ENCODE results near the gene KIAA1217. TPM values are rescaled to one million over a fixed set of nuclear protein-coding genes. Genes with fewer than 3 reads are reported as not detected.

Gene KIAA1217
- polyA plus RNA-seq, 1 of the 3 experiments (the other 2 are of a cell fraction) = 7.2 TPM

GRCh38 chr10:24311888-24312287, 103.0 kb downstream of the KIAA1217 start:
- CTCF ChIA-PET = no interaction called here
- 85% methylated on average over 6 of the region's 6 CpGs for WGBS (ENCODE audit: low lambda C conversion rate)
- DNase-seq = no peak
- H4K20me1 ChIP-seq (ENCODE audit: insufficient read depth) = no peaks in the 10 kb centered on the region
- no peaks in the 10 kb centered on the region for H3K36me3 ChIP-seq (replicated peaks in 1 of 2; ENCODE audit: control insufficient read depth in 1 of 2, insufficient read depth in 2 of 2, low read length in 1 of 2)
- H2AFZ ChIP-seq (ENCODE audit: low read depth) = no peak overlapping the region
- POLR2A ChIA-PET = no interaction called here
- H3K9me3 ChIP-seq = no peaks in the 10 kb centered on the region
- no peaks in the 10 kb centered on the region for H3K9me2 ChIP-seq
- H3K4me3 ChIP-seq (ENCODE audit: low read depth in 2 of 2, low read length in 1 of 2) = no peak overlapping the region
- TF ChIP-seq ELF1 (IDR thresholded peaks at IDR 0.05) (no peak), NRF1 (IDR thresholded peaks at IDR 0.05; ENCODE audit: low read depth, low read length) (no peak), CHD2 (IDR thresholded peaks at IDR 0.05; ENCODE audit: low read length, partially characterized antibody) (no peak), SMC3 (IDR thresholded peaks at IDR 0.05; ENCODE audit: low read depth, low read length) (no peak), MAX (IDR thresholded peaks at IDR 0.05; ENCODE audit: low read depth) (no peak), POLR2AphosphoS5 (IDR thresholded peaks at IDR 0.05; ENCODE audit: low read depth, low read length) (no peak), PBX3 (IDR thresholded peaks at IDR 0.05) (no peak), TEAD4 (IDR thresholded peaks at IDR 0.05; ENCODE audit: borderline replicate concordance, insufficient read depth) (no peak), RFX5 (IDR thresholded peaks at IDR 0.05; ENCODE audit: low read length) (no peak), RCOR1 (IDR thresholded peaks at IDR 0.05; ENCODE audit: low read length) (no peak), CTCF (IDR thresholded peaks at IDR 0.05) (no peak), EP300 (IDR thresholded peaks at IDR 0.05; ENCODE audit: borderline replicate concordance in 1 of 2, low read depth in 1 of 2, low read length in 1 of 2) (no peak)
- H3K79me2 ChIP-seq (ENCODE audit: insufficient read depth) = no peaks in the 10 kb centered on the region
- H3K9ac ChIP-seq = no peak overlapping the region
- no peak overlapping the region for H3K27ac ChIP-seq (ENCODE audit: low read depth in 2 of 2, low read length in 1 of 2)
- H3K4me2 ChIP-seq = no peak overlapping the region
- H3K27me3 ChIP-seq (ENCODE audit: insufficient read depth) = no peaks in the 10 kb centered on the region
- H3F3A ChIP-seq (replicated peaks; ENCODE audit: insufficient read depth) = no peaks in the 10 kb centered on the region
- peaks cover 0 to 4% of the 10 kb centered on the region in 2 experiments; a peak in 1 of 4 replicates for H3K4me1 ChIP-seq (ENCODE audit: control insufficient read depth in 1 of 2, insufficient read depth in 2 of 2, low read depth in 1 of 2, low read length in 1 of 2)

GRCh38 chr10:24313283-24313682, 104.3 kb downstream of the KIAA1217 start:
- Histone ChIP-seq H3F3A (replicated peaks; ENCODE audit: insufficient read depth) (no peaks in the 10 kb centered on the region), H3K9me3 (no peaks in the 10 kb centered on the region), H3K9me2 (no peaks in the 10 kb centered on the region), H3K4me3 (ENCODE audit: low read depth in 2 of 2, low read length in 1 of 2) (no peak overlapping the region), H3K9ac (no peak overlapping the region), H3K27me3 (ENCODE audit: insufficient read depth) (no peaks in the 10 kb centered on the region), H3K4me1 (ENCODE audit: control insufficient read depth in 1 of 2, insufficient read depth in 2 of 2, low read depth in 1 of 2, low read length in 1 of 2) (peaks cover under 1 to 2% of the 10 kb centered on the region in 2 experiments; a peak in 2 of 4 replicates), H3K36me3 (replicated peaks in 1 of 2; ENCODE audit: control insufficient read depth in 1 of 2, insufficient read depth in 2 of 2, low read length in 1 of 2) (no peaks in the 10 kb centered on the region), H2AFZ (ENCODE audit: low read depth) (no peak overlapping the region), H4K20me1 (ENCODE audit: insufficient read depth) (no peaks in the 10 kb centered on the region), H3K4me2 (no peak overlapping the region), H3K27ac (ENCODE audit: low read depth in 2 of 2, low read length in 1 of 2) (peak overlapping the region in 1 of 2 experiments; percentile 28; a peak in 1 of 4 replicates), H3K79me2 (ENCODE audit: insufficient read depth) (no peaks in the 10 kb centered on the region)
- ChIA-PET POLR2A (no interaction called here), CTCF (interaction anchor here (0.8 kb wide), 1 partner anchor 43 kb away, joined by 4 read pairs; no protein-coding TSS in a partner anchor)
- DNase-seq = peak; percentile 60
- 70% methylated on average over 10 of the region's 10 CpGs for WGBS (ENCODE audit: low lambda C conversion rate)
- TF ChIP-seq USF1 (IDR thresholded peaks at IDR 0.05; ENCODE audit: borderline replicate concordance, low read depth) = no peak
- no peak for TF ChIP-seq IRF3 (IDR thresholded peaks at IDR 0.05; ENCODE audit: low read depth, low read length)
- no peak for TF ChIP-seq NRF1 (IDR thresholded peaks at IDR 0.05; ENCODE audit: low read depth, low read length)
- TF ChIP-seq RXRA (IDR thresholded peaks at IDR 0.05; ENCODE audit: borderline replicate concordance, low read depth) = no peak
- no peak for TF ChIP-seq RFX5 (IDR thresholded peaks at IDR 0.05; ENCODE audit: low read length)
- TF ChIP-seq CTCF (IDR thresholded peaks at IDR 0.05) = no peak
- TF ChIP-seq CHD2 (IDR thresholded peaks at IDR 0.05; ENCODE audit: low read length, partially characterized antibody) = no peak
- TF ChIP-seq ELF1 (IDR thresholded peaks at IDR 0.05) = no peak
- TF ChIP-seq ZBTB33 (IDR thresholded peaks at IDR 0.05; ENCODE audit: borderline replicate concordance, low read depth) = no peak
- TF ChIP-seq GABPA (IDR thresholded peaks at IDR 0.05; ENCODE audit: low read depth) = no peak
